Fibroblast of lung (primary cell): ENCODE measurements around the gene NMBR.

ENCODE experiments used
- CTCF ChIP-seq, 2 donors: IDR thresholded peaks in 1 of 2; conservative IDR thresholded peaks in 1 of 2; 1 replicate in 1 of 2; 2 replicates in 1 of 2; pipeline ENCODE4 v1.5.1; 2011 to 2012; ENCODE audit warnings: low read length in 2 of 2, control low read depth in 1 of 2, inconsistent platforms in 1 of 2, low read depth in 1 of 2, mild to moderate bottlenecking in 1 of 2
- EZH2 ChIP-seq: IDR thresholded peaks from 2 replicates; pipeline ENCODE4 v1.5.1; 2012; ENCODE audit warnings: low read length, control low read depth, mild to moderate bottlenecking; ENCODE audit errors: missing control alignments

GRCh38 chr6:142045380-142046278 lies 101.3 kb downstream of the NMBR start:
- TF ChIP-seq CTCF (conservative IDR thresholded peaks at IDR 0.05 in 1 of 2, IDR thresholded peaks at IDR 0.05 in 1 of 2; ENCODE audit: low read depth in 1 of 2, low read length in 2 of 2) (peak in 1 of 2 donors; percentile 40), EZH2 (no peak)
